Daoy (cell line): ENCODE measurements around the gene TXNIP. TPM values are rescaled to one million over a fixed set of nuclear protein-coding genes. Genes with fewer than 3 reads are reported as not detected.

Source experiments
- total RNA-seq: library from RNA; depleted of rRNA; stranded (reverse); fragments of >200 nt; shearing (Covaris generic); gene quantifications from 2 replicates; pipeline ENCODE4 v1.2.3, GENCODE V29; 2014; rRNA removed

Gene TXNIP
- total RNA-seq, 1 experiment from 2014 or later = 2.6 TPM

Other genes with a start within 250 kb of the TXNIP start
- 7.2 and 8.9 TPM in 2 replicates for gene RNF115, start 172.5 kb downstream of the TXNIP start, total RNA-seq
- 65.1 and 69.7 TPM in 2 replicates for gene POLR3C, start 172.4 kb downstream of the TXNIP start, total RNA-seq
- gene NUDT17, start 150.9 kb downstream of the TXNIP start, total RNA-seq = 1.8 and 3.2 TPM in 2 replicates
- 3.9 and 10.2 TPM in 2 replicates for gene PIAS3, start 137.5 kb downstream of the TXNIP start, total RNA-seq
- gene ANKRD35, start 110.7 kb downstream of the TXNIP start, total RNA-seq = not detected in 2 replicates
- gene ITGA10, start 86.5 kb downstream of the TXNIP start, total RNA-seq = 0.27 and 0.40 TPM in 2 replicates
- 17.8 and 21.6 TPM in 2 replicates for gene PEX11B, start 77.9 kb downstream of the TXNIP start, total RNA-seq
- 596 and 830 TPM in 2 replicates for gene RBM8A, start 69.1 kb downstream of the TXNIP start, total RNA-seq
- gene LIX1L, start 38.6 kb downstream of the TXNIP start, total RNA-seq = 16.0 and 21.0 TPM in 2 replicates
- 0.63 TPM in 1 of 2 replicates, not detected in the other for gene ANKRD34A, start 32.0 kb downstream of the TXNIP start, total RNA-seq
- gene POLR3GL, start 31.9 kb downstream of the TXNIP start, total RNA-seq = 9.0 and 12.6 TPM in 2 replicates
- gene HJV, start 25.2 kb upstream of the TXNIP start, total RNA-seq = not detected in 2 replicates
- gene NBPF10, start 148.2 kb upstream of the TXNIP start, total RNA-seq = 0.46 and 1.0 TPM in 2 replicates
- 47.3 and 50.5 TPM in 2 replicates for gene NOTCH2NLA, start 232.4 kb upstream of the TXNIP start, total RNA-seq